Measurements from ENCODE around the gene TMTC2.

The TMTC2 gene

DNA sequence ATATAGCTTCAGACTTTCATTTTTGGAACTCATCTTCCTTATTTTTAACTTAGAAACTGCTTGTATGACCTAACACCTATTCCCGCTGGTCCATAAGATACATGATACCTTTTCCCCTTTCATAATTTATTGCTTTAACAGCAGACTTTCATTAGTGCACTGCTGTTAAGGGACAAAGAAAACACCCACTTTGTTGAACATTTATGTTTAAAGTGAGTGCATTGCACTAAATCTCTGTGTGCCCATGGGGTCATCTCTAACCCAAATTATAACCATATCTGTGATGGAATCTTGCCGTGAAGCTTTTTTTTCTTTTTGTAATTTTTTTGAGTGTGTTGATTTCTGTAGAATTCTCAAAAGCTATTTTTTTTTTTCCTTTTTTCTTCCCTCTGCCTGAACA lies 261.8 kb downstream of the TMTC2 start:
- in situ Hi-C loops (cut with MboI; ENCODE audit: low sequenced_read_pairs): no loop called here

DNA sequence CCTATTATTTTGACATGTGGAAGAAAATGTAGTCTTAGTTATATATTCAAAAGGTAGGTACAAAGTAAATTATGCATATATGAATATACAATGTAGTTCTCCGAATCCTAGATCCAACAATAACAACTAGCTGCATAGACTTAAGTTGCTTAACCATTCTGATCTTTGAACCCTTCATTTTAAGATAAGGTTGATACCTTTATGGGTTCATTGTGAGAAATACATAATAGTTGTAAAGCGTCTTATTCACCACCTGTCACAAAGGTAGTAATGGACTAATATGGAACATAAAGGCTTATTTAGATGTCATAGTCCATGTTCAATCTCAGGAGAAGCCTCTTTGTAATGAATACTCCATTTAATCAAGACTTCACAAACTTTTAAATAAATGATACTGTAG lies 263.6 kb downstream of the TMTC2 start:
- in situ Hi-C loops (cut with MboI; ENCODE audit: low sequenced_read_pairs): no loop called here

DNA sequence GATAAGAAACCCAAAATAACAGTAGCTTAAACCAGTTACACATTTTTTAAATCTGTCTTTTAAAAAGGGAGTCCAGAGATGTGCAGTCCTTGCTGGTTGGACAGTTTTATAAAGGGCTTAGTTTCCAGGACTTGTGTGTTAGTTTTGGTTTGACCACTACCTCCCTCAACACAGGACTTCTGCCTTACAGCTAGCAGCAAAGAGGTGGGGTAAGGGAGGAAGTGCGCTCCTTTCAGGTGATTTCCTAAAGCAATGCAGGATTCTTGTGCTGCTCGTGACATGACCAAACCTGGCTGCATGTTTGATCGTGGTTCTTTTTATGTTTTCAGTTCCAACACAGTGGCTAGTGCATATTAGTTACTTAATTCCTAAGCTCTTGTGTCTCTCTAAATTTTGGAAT lies 266.2 kb downstream of the TMTC2 start:
- in situ Hi-C loops (cut with MboI; ENCODE audit: low sequenced_read_pairs): no loop called here

DNA sequence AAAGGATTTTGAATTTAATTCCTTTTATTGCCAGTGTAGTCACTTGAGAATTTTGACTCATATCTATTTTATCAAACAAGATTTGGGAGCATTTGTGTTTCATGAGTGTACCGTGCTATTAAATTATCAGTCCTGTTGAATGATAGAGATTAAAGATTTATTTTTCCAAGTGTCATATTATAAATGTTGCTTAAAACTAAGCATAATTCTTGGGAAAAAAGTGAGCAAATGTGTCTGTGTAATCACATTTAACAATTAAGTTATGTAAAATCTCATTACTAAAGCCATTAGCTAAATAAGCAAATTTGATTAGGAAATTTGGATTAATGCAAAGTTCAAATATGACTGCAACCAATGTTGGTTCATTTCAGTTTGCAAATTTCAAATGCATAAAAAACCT lies 266.7 kb downstream of the TMTC2 start:
- in situ Hi-C loops (cut with MboI; ENCODE audit: low sequenced_read_pairs): no loop called here

DNA sequence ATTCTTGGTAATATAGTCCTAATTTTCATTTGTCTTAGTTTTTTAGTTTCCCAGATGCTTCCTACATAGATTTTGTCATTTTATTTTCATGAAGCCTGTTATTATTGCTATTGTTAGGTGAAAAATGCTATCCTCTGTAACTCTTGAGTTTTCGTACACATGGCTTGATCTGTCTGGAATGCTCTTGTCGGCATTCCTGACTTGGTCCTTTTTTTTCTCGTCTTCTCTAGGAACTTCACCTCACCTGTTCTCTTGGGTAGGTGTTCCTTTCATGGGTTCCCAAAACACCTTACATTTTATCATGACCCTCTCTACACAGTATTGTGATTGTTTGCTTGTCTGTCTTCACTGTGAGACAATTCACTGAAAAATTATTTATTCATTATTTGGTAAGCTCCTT lies 267.4 kb downstream of the TMTC2 start:
- in situ Hi-C loops (cut with MboI; ENCODE audit: low sequenced_read_pairs): no loop called here

DNA sequence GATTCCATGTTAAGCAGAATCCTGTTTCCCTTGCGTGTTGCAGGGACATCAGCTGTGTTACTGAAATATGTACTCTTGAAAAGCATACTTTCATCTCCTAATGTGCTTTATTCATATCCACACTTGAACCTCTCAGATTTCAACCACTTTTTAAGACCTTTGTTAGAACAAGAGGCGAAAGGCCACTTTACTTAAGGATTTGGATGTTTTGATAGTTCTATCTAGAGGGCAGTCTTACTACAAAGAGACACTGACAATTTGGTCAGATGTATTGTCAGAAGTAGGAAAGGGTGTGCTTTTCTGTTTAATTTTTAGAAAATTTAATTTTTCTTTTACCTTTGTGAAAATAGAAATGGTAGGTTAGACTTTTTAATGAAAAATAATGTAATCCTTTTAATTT lies 267.9 kb downstream of the TMTC2 start:
- in situ Hi-C loops (cut with MboI; ENCODE audit: low sequenced_read_pairs): no loop called here

DNA sequence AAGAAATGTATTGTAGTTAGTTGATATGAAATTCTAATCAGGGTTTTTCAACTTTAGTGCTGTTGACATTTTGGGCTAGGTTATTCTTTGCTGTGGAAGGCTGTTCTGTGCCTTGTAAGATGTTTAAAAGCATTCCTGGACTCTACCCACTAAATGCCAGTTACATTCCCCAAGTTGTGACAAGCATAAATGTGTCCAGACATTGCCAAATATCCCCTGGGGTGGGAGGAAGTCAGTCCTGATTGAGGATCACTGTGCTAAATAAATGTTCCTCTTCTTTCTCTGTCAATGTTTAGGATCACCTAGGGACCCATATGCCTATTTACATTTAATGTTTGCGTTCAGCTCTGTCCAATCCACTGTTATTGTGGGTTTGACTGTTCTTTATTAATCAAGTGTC lies 268.3 kb downstream of the TMTC2 start:
- in situ Hi-C loops (cut with MboI; ENCODE audit: low sequenced_read_pairs): no loop called here

DNA sequence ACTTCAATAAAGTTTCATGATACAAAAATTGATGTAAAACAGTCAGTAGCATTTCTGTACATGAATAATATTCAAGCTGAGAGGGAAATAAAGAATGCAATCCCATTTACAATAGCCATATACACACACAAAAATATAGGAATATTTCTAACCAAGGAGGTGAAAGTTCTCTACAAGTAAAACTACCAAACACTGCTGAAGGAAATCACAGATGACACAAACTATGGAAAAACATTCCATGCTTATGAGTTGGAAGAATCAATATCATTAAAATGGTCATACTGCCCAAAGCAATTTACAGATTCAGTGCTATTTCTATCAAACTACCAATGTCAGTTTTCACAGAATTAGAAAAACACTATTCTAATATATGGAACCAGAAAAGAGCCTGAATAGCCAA lies 272.3 kb downstream of the TMTC2 start:
- in situ Hi-C loops (cut with MboI; ENCODE audit: low sequenced_read_pairs): no loop called here

DNA sequence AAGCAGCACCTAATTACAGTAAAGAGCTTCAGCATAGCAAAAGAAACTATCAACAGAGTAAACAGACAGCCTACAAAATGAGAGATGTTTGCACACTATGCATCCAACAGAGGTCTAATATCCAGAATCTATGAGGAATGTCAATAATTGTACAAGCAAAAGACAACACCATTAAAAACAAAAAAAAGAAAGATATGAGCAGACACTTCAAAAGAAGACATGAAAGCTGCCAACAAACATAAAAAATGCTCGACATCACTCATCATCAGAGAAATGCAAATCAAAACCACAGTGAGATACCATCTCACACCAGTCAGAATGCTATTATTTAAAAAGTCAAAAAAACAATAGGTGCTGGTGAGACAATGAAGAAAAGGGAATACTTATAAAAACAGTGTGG lies 273.1 kb downstream of the TMTC2 start:
- in situ Hi-C loops (cut with MboI; ENCODE audit: low sequenced_read_pairs): no loop called here

DNA sequence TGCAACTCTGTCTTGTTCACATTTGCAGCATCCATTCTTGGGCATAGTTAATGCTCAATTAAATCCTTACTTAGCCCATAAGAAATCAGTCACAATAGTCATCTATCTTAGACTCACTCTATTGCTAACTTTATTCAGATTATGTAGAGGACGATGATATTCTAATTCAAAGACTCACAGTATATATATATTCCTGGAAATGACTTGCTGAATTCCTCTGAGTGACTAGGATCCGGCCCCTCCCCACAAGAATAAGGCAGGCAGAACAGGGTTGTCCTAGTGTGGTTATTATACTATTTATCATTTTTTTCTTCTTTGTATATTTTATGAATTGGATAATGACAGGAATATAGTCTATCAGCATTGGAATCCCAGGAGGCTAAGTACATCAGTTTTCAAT lies 275.1 kb downstream of the TMTC2 start:
- in situ Hi-C loops (cut with MboI; ENCODE audit: low sequenced_read_pairs): no loop called here

DNA sequence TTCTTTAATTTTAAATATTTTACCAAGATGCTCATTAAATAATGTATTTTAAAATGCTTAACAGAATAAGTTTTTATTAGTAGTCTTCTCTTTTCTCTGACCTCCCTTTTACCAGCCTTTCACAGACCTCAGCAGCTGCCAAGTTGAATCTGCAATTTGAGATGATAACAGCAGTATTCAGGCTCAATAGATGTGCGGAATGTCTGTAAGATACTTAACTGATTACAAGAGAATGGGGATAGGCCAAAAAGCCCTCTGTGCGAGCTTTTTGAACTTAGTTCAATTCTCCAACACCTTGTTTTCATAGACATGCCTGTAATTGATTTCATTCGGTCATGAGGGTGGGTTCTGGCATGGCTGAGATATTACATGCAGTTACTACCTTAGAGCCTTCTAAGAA lies 277.2 kb downstream of the TMTC2 start:
- in situ Hi-C loops (cut with MboI; ENCODE audit: low sequenced_read_pairs): no loop called here

DNA sequence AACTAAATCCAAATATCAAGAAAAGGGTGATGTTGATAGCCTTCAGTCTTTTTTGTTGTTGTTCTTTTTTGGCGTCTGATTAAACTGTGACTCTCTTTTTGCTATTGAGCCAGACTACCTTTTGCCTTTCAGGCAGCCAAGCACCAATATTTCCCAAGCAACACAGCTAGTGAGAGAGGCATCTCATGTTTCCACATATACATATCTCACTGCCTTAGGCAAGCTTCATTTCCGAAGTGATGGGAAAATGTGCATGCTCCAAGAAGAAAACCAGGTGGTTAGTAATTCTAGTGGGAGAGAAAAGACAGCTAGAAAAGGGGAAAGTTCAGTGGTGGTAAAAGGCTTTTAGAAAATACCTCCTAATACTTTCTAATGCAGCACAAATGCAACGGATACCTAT lies 277.7 kb downstream of the TMTC2 start:
- in situ Hi-C loops (cut with MboI; ENCODE audit: low sequenced_read_pairs): no loop called here

DNA sequence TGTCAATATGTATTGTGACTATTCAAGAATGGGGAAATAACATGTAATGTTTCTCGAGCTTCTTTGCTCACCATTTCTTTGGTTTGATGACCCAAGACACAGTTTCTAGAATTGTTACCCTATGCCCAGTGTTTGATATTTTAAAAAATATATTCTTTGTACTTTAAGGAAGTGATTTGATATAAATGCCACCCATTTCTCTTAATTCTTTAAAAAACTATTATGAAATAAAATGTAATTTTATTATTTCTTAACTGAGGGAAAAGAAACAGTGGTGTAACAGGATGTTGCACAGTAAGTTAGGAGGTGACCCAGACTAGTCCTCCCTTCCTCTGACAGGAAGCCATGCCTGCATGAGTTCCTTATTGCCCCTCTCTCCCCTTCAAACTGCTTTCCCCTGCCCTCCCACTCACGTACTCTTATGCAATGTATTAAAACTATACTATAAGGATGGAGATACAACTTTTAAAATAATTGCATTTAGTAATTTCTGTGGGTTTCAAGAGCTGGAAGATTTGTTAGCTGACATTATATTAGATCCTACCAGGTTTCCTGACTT lies 279.4 kb downstream of the TMTC2 start:
- in situ Hi-C loops (cut with MboI; ENCODE audit: low sequenced_read_pairs): no loop called here

DNA sequence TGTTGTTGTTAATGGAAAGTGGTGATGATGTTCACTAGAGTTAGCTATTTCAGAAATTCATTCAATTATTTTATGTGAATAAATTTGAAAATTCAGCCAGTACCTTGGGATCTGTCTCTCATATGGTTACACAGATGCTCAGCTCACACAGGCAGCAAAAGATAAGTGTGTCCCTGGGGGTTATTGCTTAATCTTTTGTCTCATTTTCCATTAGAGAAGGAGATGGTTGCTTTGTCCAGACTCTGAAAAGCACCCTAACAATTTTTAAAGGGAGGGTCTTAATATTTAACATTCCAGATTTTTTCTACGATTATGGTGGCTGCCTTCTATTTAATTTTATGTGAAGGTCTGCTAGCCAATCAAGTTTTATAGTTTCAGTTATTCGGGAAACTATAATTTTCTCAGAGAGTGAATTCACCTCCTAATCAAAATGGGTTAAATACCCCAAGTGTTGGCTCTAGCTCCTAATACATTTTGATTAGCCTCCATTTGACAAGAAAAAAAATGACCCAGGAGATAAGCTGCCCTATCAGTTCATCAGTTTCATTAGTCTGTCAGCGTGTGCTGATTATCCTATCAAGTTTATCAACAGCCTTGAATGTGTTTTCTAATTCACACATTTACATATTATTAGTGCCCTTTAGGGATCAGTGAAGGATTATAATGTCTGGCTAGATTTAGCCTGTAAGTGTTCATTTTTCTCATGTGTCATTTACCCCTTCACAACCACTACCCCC lies 282.1 kb downstream of the TMTC2 start:
- in situ Hi-C loops (cut with MboI; ENCODE audit: low sequenced_read_pairs): no loop called here

DNA sequence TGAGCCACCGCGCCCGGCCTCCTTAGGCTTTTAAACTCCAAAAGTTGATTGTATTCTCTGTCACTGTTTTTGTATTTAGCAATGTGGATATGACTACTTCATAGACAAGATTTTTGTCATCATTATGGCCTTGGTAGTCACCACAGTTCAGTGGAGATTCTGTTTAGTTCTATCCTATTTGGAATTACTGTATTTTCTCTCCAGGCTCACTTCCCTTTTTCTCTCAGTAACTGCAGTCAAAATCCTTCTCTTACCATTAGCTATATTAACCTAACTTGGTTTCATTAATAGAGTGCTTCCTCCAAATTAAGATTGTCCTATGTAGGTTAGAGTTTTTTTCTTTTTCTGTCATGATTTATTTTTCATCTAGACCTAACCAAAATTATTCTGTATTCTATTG lies 283.9 kb downstream of the TMTC2 start:
- in situ Hi-C loops (cut with MboI; ENCODE audit: low sequenced_read_pairs): no loop called here

DNA sequence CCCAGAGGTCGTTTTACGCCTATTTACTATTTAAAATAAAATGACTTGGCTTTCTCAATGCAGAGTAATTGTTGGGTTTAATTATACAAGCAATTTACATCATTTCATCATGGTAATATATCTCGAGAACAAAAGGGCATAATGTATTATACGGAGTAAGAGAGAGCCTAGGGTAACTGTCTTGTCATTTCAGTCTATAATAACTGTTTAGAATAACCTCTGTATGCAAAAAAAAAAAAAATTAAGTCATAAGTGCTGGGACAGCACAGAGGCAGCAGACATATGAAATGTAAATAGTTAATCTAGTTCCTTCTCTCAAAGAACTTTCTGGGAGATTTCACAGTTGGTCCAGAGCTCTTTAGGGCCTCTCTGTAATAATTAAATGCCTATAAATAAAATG lies 284.9 kb downstream of the TMTC2 start:
- in situ Hi-C loops (cut with MboI; ENCODE audit: low sequenced_read_pairs): no loop called here

DNA sequence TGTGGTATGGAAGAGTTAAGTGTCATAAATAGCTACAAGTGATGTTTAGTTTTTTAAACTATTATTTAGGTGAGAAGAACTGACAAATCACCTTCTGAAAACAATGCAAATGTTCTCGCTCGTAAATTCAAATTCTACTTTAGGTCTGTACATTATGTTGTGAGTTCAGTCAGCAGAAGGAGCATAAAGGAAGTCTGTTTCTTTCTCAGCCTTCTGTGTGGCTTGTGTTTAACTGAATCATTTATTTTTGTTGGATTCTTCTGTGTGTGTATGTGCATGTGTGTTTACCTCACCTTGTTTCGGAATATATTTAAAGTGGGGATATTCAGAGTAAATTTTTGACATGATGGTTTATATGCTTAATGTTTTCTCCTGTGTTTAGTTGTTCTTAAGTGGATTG lies 285.9 kb downstream of the TMTC2 start:
- in situ Hi-C loops (cut with MboI; ENCODE audit: low sequenced_read_pairs): no loop called here

DNA sequence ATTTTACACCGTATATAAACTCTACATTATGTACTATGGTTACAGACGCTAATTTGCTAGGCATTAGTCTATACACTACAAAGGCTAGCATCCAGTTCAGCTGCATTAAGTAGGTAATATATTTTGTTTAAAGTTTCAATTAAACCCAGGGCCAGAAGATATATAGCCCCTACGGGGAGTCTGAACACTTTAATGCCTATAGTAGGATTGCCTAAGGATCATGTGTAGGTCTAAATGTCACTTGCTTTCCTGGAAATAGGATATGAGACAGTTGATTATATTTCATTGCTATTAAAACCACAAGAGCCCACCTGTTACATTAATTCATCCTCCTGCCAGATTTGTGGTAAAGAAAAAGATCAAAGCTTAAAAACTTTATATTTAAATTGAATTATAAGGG lies 286.9 kb downstream of the TMTC2 start:
- in situ Hi-C loops (cut with MboI; ENCODE audit: low sequenced_read_pairs): no loop called here

DNA sequence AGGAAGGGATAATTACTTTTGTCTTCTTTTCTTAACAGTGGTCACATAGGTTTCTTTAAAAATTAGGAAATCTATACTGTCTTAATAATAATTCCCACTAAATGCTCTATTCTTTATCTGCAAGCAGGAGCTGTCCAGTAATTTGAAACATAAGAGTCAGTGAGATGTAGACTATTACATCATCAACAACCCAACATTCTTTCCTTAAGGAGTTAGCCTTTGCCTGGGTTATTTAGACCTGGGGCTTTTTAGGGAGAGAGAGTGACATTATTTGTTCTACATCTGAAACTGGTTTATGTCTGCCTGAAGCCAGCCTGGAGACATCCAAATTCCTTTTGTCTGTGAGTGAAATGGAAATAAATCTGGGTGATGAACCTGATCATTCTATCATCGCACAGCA lies 294.4 kb downstream of the TMTC2 start:
- in situ Hi-C loops (cut with MboI; ENCODE audit: low sequenced_read_pairs): no loop called here

DNA sequence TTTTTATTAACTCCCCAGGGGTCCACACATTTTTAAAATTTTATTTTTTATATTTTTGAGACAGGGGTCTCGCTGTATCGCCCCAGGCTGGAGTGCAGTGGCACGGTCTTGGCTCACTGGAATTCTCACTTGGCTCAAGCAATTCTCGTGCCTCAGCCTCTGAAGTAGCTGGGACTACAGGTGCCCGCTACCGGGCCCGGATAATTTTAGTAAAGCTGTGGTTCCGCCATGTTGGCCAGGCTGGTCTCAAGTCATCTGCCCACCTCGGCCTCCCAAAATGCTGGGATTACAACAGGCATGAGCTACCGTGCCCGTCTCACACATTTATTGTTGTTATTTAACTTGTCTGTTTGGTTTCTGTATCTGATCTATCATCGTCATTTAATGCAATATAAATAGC lies 307.4 kb downstream of the TMTC2 start:
- in situ Hi-C loops (cut with MboI; ENCODE audit: low sequenced_read_pairs): no loop called here

DNA sequence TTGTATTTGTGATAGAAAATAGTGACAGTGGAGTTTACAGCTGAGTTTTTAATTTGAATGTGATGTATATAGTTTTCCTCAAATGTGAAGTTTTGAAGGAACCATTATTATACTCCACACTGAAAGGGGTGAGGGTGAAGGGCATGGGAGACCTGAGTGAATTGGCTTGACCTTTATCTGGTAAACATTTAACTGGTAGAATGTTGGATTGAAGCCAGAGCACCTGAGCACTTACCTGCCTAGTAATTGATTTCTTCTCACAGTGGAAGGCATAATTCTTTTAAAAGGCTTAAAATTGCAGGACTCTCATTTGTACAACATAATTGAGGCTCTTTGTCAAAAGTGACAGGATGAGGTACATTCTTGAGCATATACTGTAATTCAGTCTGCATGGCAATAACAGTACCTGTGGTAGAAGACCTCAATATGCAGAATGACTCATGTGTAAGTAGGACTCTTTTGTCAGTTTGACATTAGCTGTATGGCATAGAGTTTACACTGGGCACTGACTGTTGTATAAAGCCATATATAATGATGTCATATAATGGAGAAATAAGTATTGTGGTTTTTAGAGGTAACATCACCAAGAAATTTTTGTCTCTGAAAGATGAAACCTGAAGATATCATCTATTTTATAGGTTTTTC lies 309.6 kb downstream of the TMTC2 start:
- in situ Hi-C loops (cut with MboI; ENCODE audit: low sequenced_read_pairs): no loop called here

DNA sequence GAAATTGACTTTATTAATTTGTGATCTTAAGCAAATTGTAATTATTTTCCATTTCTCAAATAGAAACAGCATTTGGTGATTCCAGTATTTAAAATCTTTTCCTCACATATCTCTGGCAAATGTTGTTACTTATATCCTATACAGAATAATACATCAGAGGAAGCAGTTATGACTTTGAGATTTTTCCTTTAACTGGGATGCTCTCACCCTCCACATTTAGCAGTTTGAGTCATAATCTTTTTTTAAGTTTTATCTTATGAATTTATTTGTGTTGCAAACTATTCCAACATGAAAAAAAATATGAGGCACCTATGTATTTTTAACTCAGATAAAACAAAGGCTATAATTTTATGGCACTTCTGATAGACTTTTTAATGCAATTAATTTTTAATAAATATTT lies 311.8 kb downstream of the TMTC2 start:
- in situ Hi-C loops (cut with MboI; ENCODE audit: low sequenced_read_pairs): no loop called here

DNA sequence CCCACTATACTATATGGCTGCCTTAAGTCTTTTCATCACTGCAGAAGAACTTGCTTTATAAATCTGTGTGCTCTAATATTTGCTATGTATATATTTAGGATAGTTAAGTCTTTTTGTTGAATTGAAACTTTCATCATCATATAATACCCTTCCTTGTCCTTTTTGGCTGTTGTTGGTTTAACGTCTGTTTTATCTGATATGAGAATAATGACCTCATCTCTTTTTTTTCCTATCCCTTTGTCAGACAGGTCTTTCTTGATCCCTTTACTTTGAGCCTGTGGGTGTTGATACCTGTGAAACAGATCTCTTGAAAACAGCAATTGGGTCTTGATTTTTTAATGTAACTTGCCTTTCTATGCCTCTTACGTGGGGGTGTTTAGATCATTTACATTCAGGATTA lies 316.3 kb downstream of the TMTC2 start:
- in situ Hi-C loops (cut with MboI; ENCODE audit: low sequenced_read_pairs): no loop called here
